K562 (cell line): ENCODE results near the gene UBE2G2. TPM values are rescaled to one million over a fixed set of nuclear protein-coding genes. Genes with fewer than 3 reads are reported as not detected.

Experiments
- AFF4 ChIP-seq: sonication (generic); formaldehyde crosslinking; IDR thresholded peaks from 2 replicates; pipeline ENCODE4 v1.8.0; 2023; ENCODE audit warnings: mild to moderate bottlenecking, missing genetic modification reagents
- CTBP1 ChIP-seq: fragments of 450-650 bp; IDR thresholded peaks from 2 replicates; pipeline ENCODE4 v1.6.1; 2016; ENCODE audit warnings: borderline replicate concordance
- FOXO4 ChIP-seq: fragments of 450-650 bp; formaldehyde crosslinking; IDR thresholded peaks from 2 replicates; pipeline ENCODE4 v1.4.0; 2020; ENCODE audit warnings: mild to moderate bottlenecking, moderate library complexity
- FOXP4 ChIP-seq: sonication (generic); formaldehyde crosslinking; IDR thresholded peaks from 2 replicates; pipeline ENCODE4 v1.8.0; 2022; ENCODE audit warnings: mild to moderate bottlenecking, missing genetic modification reagents, borderline replicate concordance
- KAT8 ChIP-seq: fragments of 450-650 bp; IDR thresholded peaks from 2 replicates; pipeline ENCODE4 v1.6.1; 2016; ENCODE audit warnings: low read depth, mild to moderate bottlenecking
- KDM2B ChIP-seq: fragments of 250-450 bp; sonication (Bioruptor Pico); IDR thresholded peaks from 2 replicates; pipeline ENCODE4 v1.8.0; 2021; ENCODE audit warnings: mild to moderate bottlenecking, moderate library complexity
- MEF2D ChIP-seq: conservative IDR thresholded peaks from 2 replicates; pipeline ENCODE4 v1.6.1; 2016; ENCODE audit warnings: low read depth, missing genetic modification characterization, missing compliant biosample characterization
- NFIX ChIP-seq: fragments of 250-450 bp; sonication (Bioruptor Pico); IDR thresholded peaks from 2 replicates; pipeline ENCODE4 v1.4.0; 2020; ENCODE audit warnings: low read depth, mild to moderate bottlenecking, moderate library complexity
- PCBP1 ChIP-seq: fragments of 200-400 bp; formaldehyde crosslinking; IDR thresholded peaks from 2 replicates; pipeline ENCODE4 v1.6.1; 2018; ENCODE audit warnings: mild to moderate bottlenecking, low read depth, low read length; ENCODE audit not compliant: poor library complexity, severe bottlenecking
- PHF21A ChIP-seq: fragments of 450-650 bp; IDR thresholded peaks from 2 replicates; pipeline ENCODE4 v1.6.1; 2017; ENCODE audit warnings: low read depth, borderline replicate concordance
- SIX5 ChIP-seq, 2 experiments: IDR thresholded peaks; 2 replicates each; pipeline ENCODE4 v1.6.1; 2011; ENCODE audit warnings: low read length in 2 of 2, borderline replicate concordance in 1 of 2, low read depth in 1 of 2, mild to moderate bottlenecking in 1 of 2, moderate library complexity in 1 of 2; ENCODE audit not compliant: insufficient read depth in 1 of 2
- TAF9B ChIP-seq: fragments of 450-650 bp; IDR thresholded peaks from 2 replicates; pipeline ENCODE4 v1.6.1; 2018; ENCODE audit warnings: mild to moderate bottlenecking; ENCODE audit not compliant: partially characterized antibody
- TCF3 ChIP-seq: sonication (generic); formaldehyde crosslinking; IDR thresholded peaks from 2 replicates; pipeline ENCODE4 v1.4.0; 2020; ENCODE audit warnings: mild to moderate bottlenecking, missing genetic modification reagents
- TOE1 ChIP-seq, 2 experiments: fragments of 450-650 bp in 1 of 2; sonication (generic) in 1 of 2; formaldehyde crosslinking in 1 of 2; IDR thresholded peaks; 2 replicates each; pipeline versions ENCODE4 v1.7.1 to v1.8.0; 2016 to 2022; ENCODE audit warnings: borderline replicate concordance in 2 of 2, mild to moderate bottlenecking in 2 of 2, antibody characterized with exemption in 1 of 2, inconsistent platforms in 1 of 2, low read depth in 1 of 2, missing genetic modification reagents in 1 of 2, moderate library complexity in 1 of 2
- ZNF133 ChIP-seq: fragments of 250-450 bp; sonication (Bioruptor Pico); IDR thresholded peaks from 2 replicates; pipeline ENCODE4 v1.4.0; 2020; ENCODE audit warnings: mild to moderate bottlenecking
- polyA plus RNA-seq, 8 experiments: library from polyadenylated mRNA; depleted of rRNA in 4 of 8; stranded (reverse) in 5 of 8; unstranded in 3 of 8; fragments of >200 nt; fragmentation: Nextera tagmentation in 2 of 8; fragmentation: Illumina TruSeq in 1 of 8; extraction: Ambion mirVana in 2 of 8; extraction: Trizol in 1 of 8; gene quantifications; 2 replicates each; pipeline versions ENCODE4 v1.2.1 to v1.2.3, GENCODE V29; 2011 to 2014; ENCODE audit warnings: inconsistent platforms in 1 of 8, missing spikeins in 1 of 8
- total RNA-seq, 7 experiments: library from RNA; depleted of rRNA in 6 of 7; stranded (reverse); fragments of >200 nt in 6 of 7; fragmentation: Illumina TruSeq in 2 of 7; extraction: Trizol in 2 of 7; gene quantifications; 2 replicates each; pipeline versions ENCODE4 v1.2.1 to v1.2.3, GENCODE V29; 2011 to 2021; ENCODE audit warnings: low replicate concordance in 1 of 7
- TF ChIP-seq, protein P1 (sequence below): sonication (generic); formaldehyde crosslinking; IDR thresholded peaks from 2 replicates; pipeline ENCODE4 v1.8.1; 2023; ENCODE audit warnings: mild to moderate bottlenecking, missing genetic modification reagents

The UBE2G2 gene
- total and polyA plus RNA-seq, 9 of the 15 experiments (the other 6 are each of a cell fraction or from before 2014, with no cell fraction given): 47.5 to 225 (median 140) TPM

- TF ChIP-seq SIX5 (IDR thresholded peaks at IDR 0.05; ENCODE audit: borderline replicate concordance in 1 of 2, insufficient read depth in 1 of 2, low read depth in 1 of 2, low read length in 2 of 2) (no peak), AFF4 (no peak), FOXP4 (CRISPR knock-in tag) (no peak), KAT8 (no peak), TAF9B (no peak), ZNF133 (CRISPR knock-in tag) (no peak), TOE1 (IDR thresholded peaks at IDR 0.05; ENCODE audit: borderline replicate concordance) (peak; percentile 54; the same call in 1 of the 2 replicates), TOE1 (CRISPR knock-in tag; IDR thresholded peaks at IDR 0.05; ENCODE audit: borderline replicate concordance, low read depth) (no peak), MEF2D (no peak), KDM2B (CRISPR knock-in tag) (no peak), PCBP1 (no peak), NFIX (no peak), CTBP1 (peak; percentile 86), PHF21A (no peak; the same call in 1 of the 2 replicates), TCF3 (no peak), FOXO4 (CRISPR knock-in tag) (no peak)
- TF ChIP-seq, protein P1, sequence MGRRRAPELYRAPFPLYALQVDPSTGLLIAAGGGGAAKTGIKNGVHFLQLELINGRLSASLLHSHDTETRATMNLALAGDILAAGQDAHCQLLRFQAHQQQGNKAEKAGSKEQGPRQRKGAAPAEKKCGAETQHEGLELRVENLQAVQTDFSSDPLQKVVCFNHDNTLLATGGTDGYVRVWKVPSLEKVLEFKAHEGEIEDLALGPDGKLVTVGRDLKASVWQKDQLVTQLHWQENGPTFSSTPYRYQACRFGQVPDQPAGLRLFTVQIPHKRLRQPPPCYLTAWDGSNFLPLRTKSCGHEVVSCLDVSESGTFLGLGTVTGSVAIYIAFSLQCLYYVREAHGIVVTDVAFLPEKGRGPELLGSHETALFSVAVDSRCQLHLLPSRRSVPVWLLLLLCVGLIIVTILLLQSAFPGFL (CRISPR knock-in tag): no peak
Observed at GRCh38 chr21:44836666-44837471, 35.2 kb upstream of the UBE2G2 start (continued).
